ENCODE results near the gene FCHO2. TPM values are rescaled to one million over a fixed set of nuclear protein-coding genes. Genes with fewer than 3 reads are reported as not detected.

The FCHO2 gene
- total and polyA plus RNA-seq, 4 donors: 20.7 to 60.9 (median 38.6) TPM

- Histone ChIP-seq H3K36me3 (ENCODE audit: control insufficient read depth in 4 of 4, insufficient read depth in 4 of 4, low read length in 4 of 4) (no peaks in the 10 kb centered on the region), H3K9ac (ENCODE audit: insufficient read depth in 1 of 2, low read length in 2 of 2) (no peak overlapping the region), H3K27me3 (ENCODE audit: control insufficient read depth in 3 of 3, insufficient read depth in 3 of 3, low read length in 2 of 3) (peaks cover 4 to 40% (median 39%) of the 10 kb centered on the region in 3 donors), H3K4me3 (no peak overlapping the region), H3K27ac (ENCODE audit: low read depth in 1 of 2, low read length in 1 of 2) (no peak overlapping the region), H3K9me3 (ENCODE audit: control insufficient read depth in 4 of 4, insufficient read depth in 3 of 4, low read length in 3 of 4) (peaks cover 0 to 11% (median 0%) of the 10 kb centered on the region in 4 donors), H3K4me1 (ENCODE audit: control insufficient read depth in 5 of 5, insufficient read depth in 5 of 5, low read length in 5 of 5) (peaks cover 0 to 13% (median 8%) of the 10 kb centered on the region in 5 donors)
- no peak for TF ChIP-seq CTCF (IDR thresholded peaks at IDR 0.05; ENCODE audit: control extremely low read depth, extremely low read depth)
- DNase-seq (no peak), ATAC-seq (ENCODE audit: insufficient read depth, low FRiP score) (no peak)
- WGBS, 2 donors: 33 to 41% methylated on average over 6 of the region's 6 CpGs
Measured at GRCh38 chr5:73121119-73121463, 165.2 kb downstream of the FCHO2 start.

GRCh38 chr5:73122875-73123810 lies 167.3 kb downstream of the FCHO2 start:
- peaks cover 4 to 40% (median 31%) of the 10 kb centered on the region in 3 donors for H3K27me3 ChIP-seq (ENCODE audit: control insufficient read depth in 3 of 3, insufficient read depth in 3 of 3, low read length in 2 of 3)
- DNase-seq (no peak), ATAC-seq (ENCODE audit: insufficient read depth, low FRiP score) (no peak)
- TF ChIP-seq CTCF (IDR thresholded peaks at IDR 0.05; ENCODE audit: control extremely low read depth, extremely low read depth): no peak
- H3K9ac ChIP-seq (ENCODE audit: insufficient read depth in 1 of 2, low read length in 2 of 2): no peak overlapping the region
- WGBS, 2 donors: 77 to 83% methylated on average over 18 to 19 of the region's 19 CpGs
- H3K27ac ChIP-seq (ENCODE audit: low read depth in 1 of 2, low read length in 1 of 2): no peak overlapping the region
- H3K4me3 ChIP-seq: no peak overlapping the region
- peaks cover 0 to 13% (median 8%) of the 10 kb centered on the region in 5 donors for H3K4me1 ChIP-seq (ENCODE audit: control insufficient read depth in 5 of 5, insufficient read depth in 5 of 5, low read length in 5 of 5)
- no peaks in the 10 kb centered on the region for H3K36me3 ChIP-seq (ENCODE audit: control insufficient read depth in 4 of 4, insufficient read depth in 4 of 4, low read length in 4 of 4)
- peaks cover 0 to 6% (median 0%) of the 10 kb centered on the region in 4 donors for H3K9me3 ChIP-seq (ENCODE audit: control insufficient read depth in 4 of 4, insufficient read depth in 3 of 4, low read length in 3 of 4)

GRCh38 chr5:73125289-73125688 lies 169.4 kb downstream of the FCHO2 start:
- TF ChIP-seq CTCF (IDR thresholded peaks at IDR 0.05; ENCODE audit: control extremely low read depth, extremely low read depth): no peak
- no peak overlapping the region for H3K9ac ChIP-seq (ENCODE audit: insufficient read depth in 1 of 2, low read length in 2 of 2)
- no peak for DNase-seq
- peaks cover 4 to 33% (median 27%) of the 10 kb centered on the region in 3 donors for H3K27me3 ChIP-seq (ENCODE audit: control insufficient read depth in 3 of 3, insufficient read depth in 3 of 3, low read length in 2 of 3)
- peaks cover 0 to 7% (median 4%) of the 10 kb centered on the region in 5 donors for H3K4me1 ChIP-seq (ENCODE audit: control insufficient read depth in 5 of 5, insufficient read depth in 5 of 5, low read length in 5 of 5)
- no peak overlapping the region for H3K4me3 ChIP-seq
- peaks cover 0 to 3% (median 0%) of the 10 kb centered on the region in 4 donors for H3K9me3 ChIP-seq (ENCODE audit: control insufficient read depth in 4 of 4, insufficient read depth in 3 of 4, low read length in 3 of 4)
- no peak for ATAC-seq (ENCODE audit: insufficient read depth, low FRiP score)
- H3K27ac ChIP-seq (ENCODE audit: low read depth in 1 of 2, low read length in 1 of 2): no peak overlapping the region
- H3K36me3 ChIP-seq (ENCODE audit: control insufficient read depth in 4 of 4, insufficient read depth in 4 of 4, low read length in 4 of 4): no peaks in the 10 kb centered on the region
- WGBS, 2 donors: 75 to 91% methylated on average over 4 of the region's 4 CpGs
